Activated CD4-positive, alpha-beta T cell treated with anti-CD3 and anti-CD28 coated beads, Interleukin-2, amount 50 U/mL, for 4 hours (primary cell): ENCODE data around the gene ATOX1.
"Not testable (repeated sequence)": the region's sequence is repeated elsewhere in the genome, so short reads cannot be mapped to it uniquely, and the experiment has no call there.

Experiments
- DNase-seq, 2 experiments: peaks; one replicate each; pipeline ENCODE4 v3.0.0-alpha.2; 2020

ATOX1 gene

GRCh38 chr5:151758430-151759241 lies at the start of gene ATOX1:
Gene ATOX1 (minus strand): TSS chr5:151758631. CDS start chr5:151758551, 80 bp downstream.
- DNase-seq = peak; percentile 88 to 89

DNA sequence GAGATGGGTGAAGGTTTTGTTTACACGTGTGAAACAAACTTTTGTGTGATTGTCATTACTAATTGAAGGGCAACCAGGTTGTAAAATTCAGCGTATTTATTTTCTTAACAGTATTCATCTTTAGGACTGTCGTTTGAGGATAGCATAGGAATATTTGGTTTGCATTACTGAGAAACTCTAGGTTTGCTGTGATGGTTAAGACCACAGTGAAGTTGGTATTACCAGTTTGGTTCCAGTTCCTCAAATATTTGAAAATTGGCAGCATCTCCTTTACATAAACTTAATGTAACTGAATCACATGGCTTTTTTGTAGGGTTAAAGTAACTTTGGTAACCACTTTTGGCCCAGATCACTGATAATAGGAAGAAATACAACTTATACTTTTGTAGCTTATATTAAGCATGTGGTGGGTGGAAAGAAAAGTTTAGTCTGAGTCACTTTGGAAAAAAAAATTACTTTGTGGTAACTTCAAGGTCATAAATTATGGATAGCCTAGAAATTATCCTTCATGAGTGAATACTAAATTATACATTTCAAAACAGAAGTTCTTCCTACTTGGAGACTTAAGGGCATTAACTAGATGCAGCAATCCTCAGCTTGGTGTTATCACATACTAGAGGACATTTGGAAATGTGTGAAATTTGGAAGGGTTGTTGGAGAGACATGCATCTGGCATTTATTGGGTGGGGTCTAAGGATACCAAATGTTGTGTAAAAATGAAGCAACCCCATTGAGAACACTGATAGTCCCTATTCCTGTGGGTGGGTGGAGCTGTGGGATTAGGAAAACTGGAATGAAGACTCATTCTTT lies 47.2 kb upstream of the ATOX1 start:
- no peak for DNase-seq

GRCh38 chr5:151800532-151800931 lies 42.1 kb upstream of the ATOX1 start:
- no peak for DNase-seq

DNA sequence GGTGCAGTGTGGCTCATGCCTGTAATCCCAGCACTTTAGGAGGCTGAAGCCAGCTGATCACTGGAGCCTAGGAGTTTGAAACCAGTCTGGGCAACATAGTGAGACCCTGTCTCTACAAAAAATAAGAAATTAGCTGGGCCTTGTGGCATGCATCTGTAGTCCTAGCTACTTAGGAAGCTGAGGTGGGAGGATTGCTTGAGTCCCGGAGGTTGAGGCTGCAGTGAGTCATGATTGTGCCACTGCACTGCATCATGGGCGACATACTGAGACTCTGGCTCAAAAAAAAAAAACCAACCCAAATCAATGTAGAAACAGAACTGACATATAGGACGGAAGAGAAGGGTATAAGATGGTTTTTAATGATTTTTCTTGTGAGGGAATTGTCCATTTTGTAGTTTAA lies 41.0 kb upstream of the ATOX1 start:
- DNase-seq = no peak

DNA sequence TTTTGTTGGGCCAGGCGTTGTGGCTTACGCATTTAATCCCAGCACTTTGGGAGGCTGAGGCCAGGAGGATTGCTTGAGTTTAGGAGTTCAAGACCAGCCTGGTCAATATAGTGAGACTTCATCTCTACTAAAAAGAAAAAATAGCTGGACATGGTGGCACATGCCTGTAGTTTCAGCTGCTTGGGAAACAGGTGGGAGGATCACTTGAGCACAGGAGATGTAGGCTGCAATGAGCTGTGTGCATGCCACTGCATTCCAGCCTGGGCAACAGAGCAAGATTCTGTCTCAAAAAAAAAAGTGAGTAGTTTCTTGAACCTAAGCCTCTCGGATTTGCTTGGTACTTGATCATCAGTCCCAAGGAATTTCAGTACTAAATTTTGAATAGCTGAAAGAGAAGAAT lies 40.2 kb upstream of the ATOX1 start:
- DNase-seq = no peak

GRCh38 chr5:151795426-151795825 lies 37.0 kb upstream of the ATOX1 start:
- DNase-seq = no peak

- no peak for DNase-seq
Observed at GRCh38 chr5:151793358-151793757, 34.9 kb upstream of the ATOX1 start.

DNA sequence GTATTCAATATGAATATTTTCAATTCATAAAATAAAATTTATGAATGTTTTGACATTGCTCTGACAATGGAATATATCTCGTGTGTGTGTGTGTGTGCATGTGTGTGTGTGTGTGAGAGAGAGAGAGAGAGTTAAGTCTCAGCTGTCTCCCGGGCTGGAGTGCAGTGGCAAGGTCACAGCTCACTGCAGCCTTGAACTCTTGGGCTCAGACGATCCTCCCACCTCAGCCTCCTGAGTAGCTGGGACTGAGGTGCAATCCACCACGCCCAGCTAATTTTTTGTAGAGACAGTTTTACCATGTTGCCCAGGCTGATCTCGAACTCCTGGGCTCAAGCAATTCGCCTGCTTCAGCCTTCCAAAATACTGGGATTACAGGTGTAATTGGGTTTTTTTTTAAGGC lies 29.4 kb upstream of the ATOX1 start:
- DNase-seq = no peak

DNA sequence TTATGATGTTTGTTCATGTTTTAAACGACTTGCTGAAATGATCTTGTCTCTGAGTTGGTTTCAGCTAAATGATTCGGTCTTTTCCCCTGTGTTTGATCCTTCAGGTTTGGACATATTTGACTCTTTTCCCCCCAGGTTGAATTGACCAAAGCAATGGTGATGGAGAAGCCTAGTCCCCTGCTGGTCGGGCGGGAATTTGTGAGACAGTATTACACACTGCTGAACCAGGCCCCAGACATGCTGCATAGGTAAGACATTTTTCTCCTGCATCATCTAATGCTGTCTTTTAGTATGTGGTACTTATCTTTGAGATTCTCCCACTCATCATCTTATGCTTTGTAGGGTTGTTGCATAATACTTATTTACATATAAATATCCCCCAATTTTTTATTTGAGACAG lies 28.0 kb upstream of the ATOX1 start:
- DNase-seq = no peak

GRCh38 chr5:151784141-151784540 lies 25.7 kb upstream of the ATOX1 start:
- DNase-seq = no peak

- DNase-seq = not testable (repeated sequence)
Observed at GRCh38 chr5:151783664-151784063, 25.2 kb upstream of the ATOX1 start.

DNA sequence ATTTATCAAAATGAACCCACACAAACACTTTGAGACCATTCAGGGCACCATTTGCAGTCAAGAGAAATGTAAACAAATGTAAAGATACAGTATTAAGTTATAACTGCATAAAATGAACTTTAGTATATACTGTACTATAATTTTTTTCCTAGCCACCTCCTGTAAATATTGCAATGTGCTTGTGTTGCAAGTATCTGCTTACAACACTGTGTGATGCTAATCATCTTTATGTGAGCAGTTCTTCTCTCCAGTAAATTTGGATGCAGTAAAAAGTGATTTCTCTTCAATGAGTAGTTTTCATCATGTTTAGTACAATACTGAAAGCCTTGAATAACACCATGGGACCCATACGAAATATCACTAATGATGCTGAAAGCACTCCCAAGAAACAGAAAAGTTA lies 22.8 kb upstream of the ATOX1 start:
- no peak for DNase-seq

GRCh38 chr5:151780348-151780747 lies 21.9 kb upstream of the ATOX1 start:
- no peak for DNase-seq

DNA sequence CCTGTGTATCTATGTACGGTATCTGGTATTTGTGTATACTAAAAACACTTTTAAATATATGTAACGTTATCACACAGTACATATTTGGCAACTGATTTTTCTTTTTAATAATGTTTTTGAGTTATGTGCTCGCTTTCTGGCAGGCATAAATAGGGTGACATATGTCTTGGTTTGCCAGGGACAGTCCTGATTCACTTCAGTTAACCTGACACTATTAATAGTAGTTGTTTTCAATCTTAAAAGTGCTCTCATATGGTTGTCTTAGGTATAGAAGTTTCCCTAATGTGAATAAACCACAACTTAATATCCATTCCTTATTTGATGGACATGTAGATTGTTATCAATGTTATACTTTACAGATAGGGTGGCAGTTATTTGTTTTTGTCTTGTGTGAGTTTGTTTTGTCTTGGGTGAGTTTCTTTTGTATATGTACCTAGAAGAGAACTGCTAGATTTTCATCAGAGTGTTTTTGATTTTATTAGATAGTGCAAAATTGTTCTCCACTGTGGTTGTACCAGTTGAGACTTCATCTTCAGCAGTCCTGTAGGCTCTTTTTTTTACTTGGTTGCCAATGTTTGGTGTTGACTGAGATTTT lies 21.2 kb upstream of the ATOX1 start:
- DNase-seq = no peak

- DNase-seq = no peak
Observed at GRCh38 chr5:151775025-151775606, 16.7 kb upstream of the ATOX1 start.

GRCh38 chr5:151773951-151774350 lies 15.5 kb upstream of the ATOX1 start:
- no peak for DNase-seq

DNA sequence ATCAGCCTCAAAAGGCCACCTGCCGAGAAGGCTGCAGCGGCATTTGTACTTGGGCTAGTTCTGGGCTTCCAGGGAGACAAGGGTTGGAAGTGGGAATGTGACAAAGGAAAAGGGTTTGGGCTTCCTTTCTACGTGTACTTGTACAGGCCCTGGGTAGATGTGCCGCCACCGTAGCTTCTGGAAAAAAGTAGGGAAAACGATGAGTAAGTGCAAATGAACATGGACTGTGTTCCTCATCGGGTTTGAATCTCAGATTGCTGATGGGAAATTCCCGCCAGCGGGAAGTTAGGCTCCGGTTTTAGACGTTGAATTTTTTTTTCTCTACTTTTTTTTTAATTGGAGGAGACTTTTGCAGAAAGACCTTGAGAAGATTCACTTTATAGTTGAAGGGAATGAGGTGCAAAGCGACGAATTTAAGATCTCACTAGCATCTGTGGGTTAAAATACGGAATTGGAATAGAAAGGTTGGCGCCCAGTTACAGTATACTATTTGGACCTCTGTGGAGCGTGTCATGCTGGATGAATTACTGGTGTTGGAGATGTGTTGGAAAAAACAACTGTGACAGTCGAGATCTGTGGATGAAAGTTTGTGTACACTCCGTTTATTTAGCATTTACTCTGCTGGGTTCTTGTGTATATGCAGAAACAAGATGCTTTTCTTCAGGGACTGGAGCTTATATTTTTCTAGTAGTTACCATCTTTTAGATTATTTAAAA lies 14.6 kb upstream of the ATOX1 start:
- DNase-seq = no peak

DNA sequence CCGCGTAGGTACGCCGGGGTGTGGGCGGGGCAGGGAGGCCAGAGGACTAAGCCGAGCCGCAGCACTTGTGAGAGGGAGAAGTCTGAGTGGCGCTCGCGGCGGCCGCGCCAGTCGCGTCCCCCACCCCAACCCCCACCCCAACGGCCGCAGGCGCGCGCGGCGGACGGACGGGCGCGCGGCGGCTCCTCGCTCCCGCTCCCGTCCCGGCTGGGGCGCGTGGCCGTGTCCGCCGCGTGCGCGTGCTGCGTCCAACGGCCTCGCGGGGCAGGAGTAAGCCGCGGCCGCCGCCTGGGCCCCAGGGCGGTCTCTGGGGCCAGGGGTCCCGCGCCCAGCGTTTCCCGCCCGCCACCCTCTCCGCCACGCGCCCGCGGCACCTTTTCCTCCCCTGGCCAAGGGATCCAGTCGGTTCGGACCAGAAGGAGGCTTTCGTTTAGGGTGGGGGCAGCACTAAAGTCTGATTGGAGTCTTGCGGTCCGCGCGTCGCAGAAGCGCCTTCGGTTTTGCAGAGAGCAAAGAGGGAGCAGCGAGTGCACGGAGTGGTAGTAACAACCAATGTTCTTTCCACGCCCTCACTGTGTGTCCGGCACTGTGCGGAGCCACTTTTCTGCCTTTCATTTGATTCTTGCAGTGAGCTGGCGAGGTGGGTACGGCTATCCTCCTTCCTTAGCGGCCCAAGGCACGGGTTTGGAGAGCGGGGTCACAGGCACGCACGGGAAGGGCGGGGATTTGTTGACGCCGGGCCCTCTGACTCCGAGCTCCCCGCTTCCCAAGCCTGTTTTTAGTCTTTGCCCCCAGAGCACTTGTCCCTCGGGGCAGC lies 13.8 kb upstream of the ATOX1 start:
- peak; percentile 14 to 30 for DNase-seq

GRCh38 chr5:151771259-151772028 lies 13.0 kb upstream of the ATOX1 start, which contains the start of gene G3BP1:
Gene G3BP1 (plus strand): TSS chr5:151771954. CDS start chr5:151786621, 14,667 bp downstream.
- peak; percentile 99 for DNase-seq

GRCh38 chr5:151770383-151771258 lies 12.2 kb upstream of the ATOX1 start:
- DNase-seq = peak; percentile 11 to 45
